Caco-2 (cell line): Measurements from ENCODE around the gene PTAR1. TPM values are rescaled to one million over a fixed set of nuclear protein-coding genes. Genes with fewer than 3 reads are reported as not detected.
A peak's percentile ranks its signal among the peaks of the same experiment; 100 is the strongest.

Experiments used
- BruUV-seq: library from RNA; stranded (reverse); fragments of 400-500 nt; replicated peaks from 2 replicates; lab custom pipeline; 2021; lab: Mats Ljungman, UMichigan
- CTCF ChIA-PET: fragments of 300-600 bp; sonication (Branson Sonifier 250); formaldehyde crosslinking; loops from one replicate; lab custom pipeline; 2022; ENCODE audit warnings: antibody characterized with exemption; lab: Charles Lee
- POLR2A ChIA-PET: fragments of 300-600 bp; sonication (Branson Sonifier 250); formaldehyde crosslinking; loops from one replicate; lab custom pipeline; 2022; ENCODE audit warnings: antibody characterized with exemption; lab: Charles Lee
- DNase-seq, 2 experiments: peaks; one replicate each; pipeline versions ENCODE4 v3.0.0 to v3.0.0-alpha.2; 2020 to 2022
- H3K27me3 ChIP-seq: replicated peaks from 2 replicates; pipeline ENCODE4 v1.6.0; 2011; ENCODE audit warnings: low read length; ENCODE audit not compliant: control insufficient read depth, insufficient read depth
- H3K36me3 ChIP-seq: 2 replicates; pipeline ENCODE4 v1.5.1; 2011; ENCODE audit warnings: low read length; ENCODE audit not compliant: control insufficient read depth, insufficient read depth
- H3K4me1 ChIP-seq: fragments of 250-450 bp; sonication (Bioruptor Pico); 2 replicates; pipeline ENCODE4 v1.5.1; 2020; ENCODE audit warnings: mild to moderate bottlenecking
- H3K4me3 ChIP-seq: 2 replicates; pipeline ENCODE4 v1.5.1; 2011; ENCODE audit warnings: low read depth, mild to moderate bottlenecking, control low read depth, low read length
- H3K9me3 ChIP-seq: fragments of 250-450 bp; sonication (Bioruptor Pico); 2 replicates; pipeline ENCODE4 v1.5.1; 2020; ENCODE audit warnings: mild to moderate bottlenecking, moderate library complexity
- H3K27ac Mint-ChIP-seq: one replicate; pipeline ENCODE4 v1.8.0; 2022; ENCODE audit warnings: mixed read lengths; ENCODE audit not compliant: unreplicated experiment
- H3K27me3 Mint-ChIP-seq: one replicate; pipeline ENCODE4 v1.8.0; 2022; ENCODE audit warnings: mixed read lengths; ENCODE audit not compliant: insufficient read depth, unreplicated experiment
- H3K36me3 Mint-ChIP-seq: one replicate; pipeline ENCODE4 v1.8.0; 2022; ENCODE audit warnings: mild to moderate bottlenecking, mixed read lengths; ENCODE audit not compliant: insufficient read depth, unreplicated experiment
- H3K4me1 Mint-ChIP-seq: one replicate; pipeline ENCODE4 v1.8.0; 2022; ENCODE audit warnings: low read depth, mixed read lengths; ENCODE audit not compliant: unreplicated experiment
- H3K4me3 Mint-ChIP-seq: one replicate; pipeline ENCODE4 v1.8.0; 2022; ENCODE audit warnings: mild to moderate bottlenecking, moderate library complexity, mixed read lengths; ENCODE audit not compliant: unreplicated experiment
- H3K9me3 Mint-ChIP-seq: one replicate; pipeline ENCODE4 v1.8.0; 2022; ENCODE audit warnings: mixed read lengths; ENCODE audit not compliant: unreplicated experiment
- intact Hi-C: fragments of 100-400 bp; cut with micrococcal nuclease; formaldehyde crosslinking; loops from one replicate; pipeline ENCODE4 v1.10.0; 2022; ENCODE audit not compliant: unreplicated experiment
- total RNA-seq: library from RNA; stranded (reverse); gene quantifications from 2 replicates; pipeline ENCODE4 v1.2.3, GENCODE V29; 2022
- TF ChIP-seq, protein P1 (sequence below), 2 experiments: fragments of 200-600 bp in 1 of 2; IDR thresholded peaks; 1 replicate in 1 of 2; 2 replicates in 1 of 2; pipeline versions ENCODE4 v1.5.1 to v1.8.0; 2011 to 2022; ENCODE audit warnings: antibody characterized with exemption in 1 of 2, control low read depth in 1 of 2, inconsistent platforms in 1 of 2, low read depth in 1 of 2, low read length in 1 of 2, mild to moderate bottlenecking in 1 of 2, moderate library complexity in 1 of 2; ENCODE audit not compliant: insufficient read depth in 1 of 2, severe bottlenecking in 1 of 2, unreplicated experiment in 1 of 2

PTAR1 gene
- total RNA-seq, 1 experiment from 2014 or later, result 16.5 TPM

DNA sequence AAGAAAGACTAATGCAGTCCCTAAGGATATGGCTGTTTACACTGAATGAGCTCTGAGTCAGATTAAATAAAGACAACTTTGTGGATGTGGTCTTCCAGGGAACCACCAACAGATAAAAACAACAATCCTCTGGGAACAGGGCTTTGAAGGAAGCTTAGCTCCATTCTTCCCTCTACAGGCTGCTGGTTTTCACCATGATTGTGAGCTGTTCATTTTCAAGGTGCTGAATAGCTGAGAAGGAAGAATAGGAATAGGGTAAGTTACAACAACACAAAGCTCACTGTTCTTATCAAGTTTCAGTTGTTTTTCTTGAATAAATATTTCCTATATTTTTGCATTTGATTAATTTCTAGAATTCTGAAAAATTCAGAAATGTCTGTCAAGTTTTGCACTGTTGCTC, 25.9 kb upstream of the PTAR1 start:
- ChIA-PET CTCF (interaction anchor here (1.1 kb wide), 2 partner anchors 40 to 48 kb away, joined by 3 to 9 read pairs; no protein-coding TSS in a partner anchor), POLR2A (no interaction called here)
- no peaks in the 10 kb centered on the region for H3K4me1 ChIP-seq
- H3K9me3 ChIP-seq, result no peaks in the 10 kb centered on the region
- Mint-ChIP-seq H3K27ac (no peak overlapping the region), H3K4me1 (no peaks in the 10 kb centered on the region), H3K27me3 (no peaks in the 10 kb centered on the region), H3K4me3 (no peak overlapping the region), H3K36me3 (no peaks in the 10 kb centered on the region), H3K9me3 (no peaks in the 10 kb centered on the region)
- TF ChIP-seq, protein P1, sequence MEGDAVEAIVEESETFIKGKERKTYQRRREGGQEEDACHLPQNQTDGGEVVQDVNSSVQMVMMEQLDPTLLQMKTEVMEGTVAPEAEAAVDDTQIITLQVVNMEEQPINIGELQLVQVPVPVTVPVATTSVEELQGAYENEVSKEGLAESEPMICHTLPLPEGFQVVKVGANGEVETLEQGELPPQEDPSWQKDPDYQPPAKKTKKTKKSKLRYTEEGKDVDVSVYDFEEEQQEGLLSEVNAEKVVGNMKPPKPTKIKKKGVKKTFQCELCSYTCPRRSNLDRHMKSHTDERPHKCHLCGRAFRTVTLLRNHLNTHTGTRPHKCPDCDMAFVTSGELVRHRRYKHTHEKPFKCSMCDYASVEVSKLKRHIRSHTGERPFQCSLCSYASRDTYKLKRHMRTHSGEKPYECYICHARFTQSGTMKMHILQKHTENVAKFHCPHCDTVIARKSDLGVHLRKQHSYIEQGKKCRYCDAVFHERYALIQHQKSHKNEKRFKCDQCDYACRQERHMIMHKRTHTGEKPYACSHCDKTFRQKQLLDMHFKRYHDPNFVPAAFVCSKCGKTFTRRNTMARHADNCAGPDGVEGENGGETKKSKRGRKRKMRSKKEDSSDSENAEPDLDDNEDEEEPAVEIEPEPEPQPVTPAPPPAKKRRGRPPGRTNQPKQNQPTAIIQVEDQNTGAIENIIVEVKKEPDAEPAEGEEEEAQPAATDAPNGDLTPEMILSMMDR (IDR thresholded peaks at IDR 0.05; ENCODE audit: insufficient read depth in 1 of 2, low read depth in 1 of 2, low read length in 1 of 2, severe bottlenecking in 1 of 2, unreplicated experiment in 1 of 2), result no peak
- no TSS peak for BruUV-seq
- H3K36me3 ChIP-seq, result no peaks in the 10 kb centered on the region
- H3K4me3 ChIP-seq, result no peak overlapping the region
- intact Hi-C loops, result no loop called here
- DNase-seq, result peak in 1 of 2 experiments; percentile 0
- H3K27me3 ChIP-seq, result no peaks in the 10 kb centered on the region

DNA sequence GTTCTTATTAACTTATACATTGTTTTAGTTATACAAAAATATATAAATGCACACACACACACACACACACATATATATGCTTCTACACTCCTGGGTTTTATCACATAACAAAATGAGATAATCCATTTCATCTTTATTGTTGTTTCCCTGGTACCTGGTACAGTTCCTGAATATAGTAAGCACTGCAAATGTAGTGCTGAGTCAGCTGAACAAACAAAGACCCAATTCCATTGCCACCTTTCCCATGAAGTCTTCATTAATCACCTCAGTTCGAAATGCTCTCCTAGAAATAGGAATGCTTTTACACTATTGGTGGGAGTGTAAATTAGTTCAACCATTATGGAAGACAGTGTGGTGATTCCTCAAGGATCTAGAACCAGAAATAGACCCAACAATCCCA, 13.4 kb upstream of the PTAR1 start:
- no peaks in the 10 kb centered on the region for H3K4me1 ChIP-seq
- H3K27me3 ChIP-seq, result no peaks in the 10 kb centered on the region
- ChIA-PET POLR2A (no interaction called here), CTCF (no interaction called here)
- Mint-ChIP-seq H3K27ac (no peak overlapping the region), H3K27me3 (no peaks in the 10 kb centered on the region), H3K4me1 (no peaks in the 10 kb centered on the region), H3K4me3 (no peak overlapping the region), H3K9me3 (no peaks in the 10 kb centered on the region), H3K36me3 (no peaks in the 10 kb centered on the region)
- intact Hi-C loops, result no loop called here
- H3K9me3 ChIP-seq, result no peaks in the 10 kb centered on the region
- H3K36me3 ChIP-seq, result no peaks in the 10 kb centered on the region
- H3K4me3 ChIP-seq, result no peak overlapping the region
- no peak for DNase-seq
- BruUV-seq, result no TSS peak
- TF ChIP-seq, protein P1 (IDR thresholded peaks at IDR 0.05; ENCODE audit: insufficient read depth in 1 of 2, low read depth in 1 of 2, low read length in 1 of 2, severe bottlenecking in 1 of 2, unreplicated experiment in 1 of 2), result no peak

DNA sequence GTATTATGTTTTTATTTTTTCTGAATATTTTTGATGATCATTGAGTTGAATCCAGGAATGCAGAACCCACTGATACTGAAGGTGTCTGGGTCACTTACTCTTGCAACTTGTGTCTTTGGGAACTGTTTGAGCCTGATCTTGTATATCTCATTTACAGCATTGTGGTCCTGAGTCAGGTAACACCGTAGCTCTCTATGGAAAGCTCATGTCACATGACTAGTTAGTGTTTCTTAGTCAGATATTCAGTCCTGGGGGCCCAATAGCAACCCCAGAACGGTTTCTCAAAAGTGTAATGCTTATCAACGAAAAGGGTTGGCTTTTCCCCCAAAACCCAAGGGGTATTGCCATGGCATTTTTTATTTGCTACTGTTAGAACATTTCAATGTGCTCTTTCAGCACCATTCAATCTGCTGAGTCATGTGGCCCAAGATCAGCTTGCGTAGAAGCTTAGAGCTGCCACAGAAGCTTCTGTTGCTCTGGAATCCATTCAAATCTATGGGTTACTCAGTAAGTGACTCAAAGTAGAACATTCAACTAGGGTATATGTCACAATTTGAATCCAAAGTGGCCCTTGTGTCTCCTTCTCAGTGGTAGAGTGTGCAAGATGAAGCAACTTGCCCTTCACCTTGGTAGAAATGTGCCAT, 12.1 kb upstream of the PTAR1 start:
- POLR2A ChIA-PET, result no interaction called here
- TF ChIP-seq, protein P1 (IDR thresholded peaks at IDR 0.05; ENCODE audit: insufficient read depth in 1 of 2, low read depth in 1 of 2, low read length in 1 of 2, severe bottlenecking in 1 of 2, unreplicated experiment in 1 of 2), result no peak
- no peak for DNase-seq
- Mint-ChIP-seq H3K36me3 (no peaks in the 10 kb centered on the region), H3K27me3 (no peaks in the 10 kb centered on the region), H3K9me3 (no peaks in the 10 kb centered on the region), H3K27ac (no peak overlapping the region), H3K4me3 (no peak overlapping the region), H3K4me1 (no peaks in the 10 kb centered on the region)
- no TSS peak for BruUV-seq
- Histone ChIP-seq H3K27me3 (no peaks in the 10 kb centered on the region), H3K4me3 (no peak overlapping the region), H3K36me3 (no peaks in the 10 kb centered on the region), H3K4me1 (no peaks in the 10 kb centered on the region), H3K9me3 (no peaks in the 10 kb centered on the region)
- intact Hi-C loops, result no loop called here
- CTCF ChIA-PET, result no interaction called here
